Measurements from ENCODE around the gene FAM168A. TPM values are rescaled to one million over a fixed set of nuclear protein-coding genes. Genes with fewer than 3 reads are reported as not detected.

The FAM168A gene
- total and polyA plus RNA-seq, 12 donors: 7.7 to 41.8 (median 35.3) TPM

- Histone ChIP-seq H3K36me3 (replicated peaks in 1 of 2) (peaks cover 0 to 3% of the 10 kb centered on the region in 2 donors), H3K4me3 (no peak overlapping the region), H3K27ac (peak overlapping the region in 1 of 5 donors; percentile 14), H3K27me3 (no peaks in the 10 kb centered on the region), H3K9me3 (replicated peaks in 1 of 3) (no peaks in the 10 kb centered on the region), H3K4me1 (replicated peaks in 1 of 2) (no peaks in the 10 kb centered on the region)
- 15 to 26% (median 21%) methylated on average over 12 to 16 of the region's 16 CpGs for WGBS, 4 donors
- intact Hi-C loops (cut with DNase I): loop anchor here (2.0 to 5.0 kb wide), 2 partner anchors 41 to 44 kb away; no protein-coding TSS in a partner anchor
- peak in 6 of 7 donors; percentile 50 to 88 (median 66) for DNase-seq
- peak; percentile 90 to 99 (median 94) for TF ChIP-seq CTCF (IDR thresholded peaks at IDR 0.05)
- no peak for TF ChIP-seq POLR2A (IDR thresholded peaks at IDR 0.05)
Observed at GRCh38 chr11:73350908-73351636, 246.8 kb downstream of the FAM168A start.

Small RNAs within 50 kb of the gene (small RNA-seq; reads per million reads assigned to genes)
- gene AP000763.2 (0 reads per million in 2 donors), gene HMGN2P38 (0 reads per million in 2 donors)

Other genes starting within 250 kb of the FAM168A start
- 1 to 10 TPM; 1.9 to 8.7 (median 5.9) TPM for gene RELT, start 221.7 kb downstream of the FAM168A start, total RNA-seq
- gene RELT, start 221.7 kb downstream of the FAM168A start, polyA plus RNA-seq: 1 to 10 TPM in 2 of 3 donors, under 1 TPM in 1; 0.73 to 4.7 (median 2.3) TPM
- 1 to 10 TPM; 1.3 to 8.1 (median 2.1) TPM for gene PLEKHB1, start 48.5 kb upstream of the FAM168A start, total RNA-seq
- 10 to 100 TPM in 1 of 3 donors, 1 to 10 TPM in 2; 3.0 to 11.2 (median 3.5) TPM for gene PLEKHB1, start 48.5 kb upstream of the FAM168A start, polyA plus RNA-seq
- gene RAB6A, start 163.0 kb upstream of the FAM168A start, total RNA-seq: 100 to 1,000 TPM in 8 of 9 donors, 10 to 100 TPM in 1; 93.6 to 283 (median 141) TPM
- 100 to 1,000 TPM in 1 of 3 donors, 10 to 100 TPM in 2; 27.8 to 277 (median 40.5) TPM for gene RAB6A, start 163.0 kb upstream of the FAM168A start, polyA plus RNA-seq
- 10 to 100 TPM; 13.6 to 75.3 (median 30.1) TPM for gene MRPL48, start 189.8 kb upstream of the FAM168A start, total RNA-seq
- gene MRPL48, start 189.8 kb upstream of the FAM168A start, polyA plus RNA-seq: 10 to 100 TPM; 31.7 to 59.5 (median 32.3) TPM